GM19397 (cell line): ENCODE results near the gene ARID5B.
"Not testable (repeated sequence)": the region's sequence is repeated elsewhere in the genome, so short reads cannot be mapped to it uniquely, and the experiment has no call there.

Experiments
- ATAC-seq: cut with Tn5 transposase; IDR thresholded peaks from one replicate; pipeline ENCODE4 v1.9.1; 2021; ENCODE audit warnings: mild to moderate bottlenecking, moderate library complexity; ENCODE audit not compliant: unreplicated experiment

Gene ARID5B

DNA sequence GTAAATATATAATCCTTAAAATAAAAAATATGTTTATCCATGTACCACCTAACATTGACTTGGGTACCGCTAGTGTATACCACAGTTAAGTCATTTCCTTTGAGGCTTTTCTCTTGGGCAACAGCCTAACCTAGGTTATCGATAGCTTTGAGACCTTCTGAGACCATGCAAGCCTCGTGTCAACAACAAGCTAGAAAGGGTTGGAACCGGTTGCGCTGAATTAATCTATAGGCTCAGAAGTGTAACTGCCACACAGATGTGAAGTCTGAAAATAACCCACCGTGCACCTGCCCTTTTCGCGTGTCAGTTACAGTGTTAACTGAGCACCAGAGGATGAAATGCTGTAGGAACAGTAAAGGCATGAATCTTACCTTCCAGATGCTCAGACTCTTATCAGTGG is 59.8 kb downstream of the ARID5B start:
- ATAC-seq = peak; percentile 69

DNA sequence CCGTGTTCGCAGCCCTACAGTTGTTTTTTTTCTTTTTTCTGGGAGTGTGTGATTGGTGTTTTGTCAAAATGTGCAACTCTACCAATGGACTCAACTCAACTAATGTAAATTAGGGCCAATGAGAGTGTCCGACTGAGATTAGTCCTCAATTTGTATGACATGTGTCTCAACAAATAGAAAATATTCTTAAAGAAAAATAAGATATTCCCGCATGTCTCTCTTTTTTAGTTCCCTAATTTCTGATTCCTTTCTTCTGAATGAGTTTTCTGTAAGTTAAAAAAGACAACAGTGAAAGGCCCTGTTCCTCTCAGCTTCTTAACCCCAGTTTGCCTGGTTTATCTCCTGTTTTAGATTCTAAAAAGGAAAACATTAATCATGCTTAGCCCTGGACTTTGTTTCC is 61.5 kb downstream of the ARID5B start:
- no peak for ATAC-seq

DNA sequence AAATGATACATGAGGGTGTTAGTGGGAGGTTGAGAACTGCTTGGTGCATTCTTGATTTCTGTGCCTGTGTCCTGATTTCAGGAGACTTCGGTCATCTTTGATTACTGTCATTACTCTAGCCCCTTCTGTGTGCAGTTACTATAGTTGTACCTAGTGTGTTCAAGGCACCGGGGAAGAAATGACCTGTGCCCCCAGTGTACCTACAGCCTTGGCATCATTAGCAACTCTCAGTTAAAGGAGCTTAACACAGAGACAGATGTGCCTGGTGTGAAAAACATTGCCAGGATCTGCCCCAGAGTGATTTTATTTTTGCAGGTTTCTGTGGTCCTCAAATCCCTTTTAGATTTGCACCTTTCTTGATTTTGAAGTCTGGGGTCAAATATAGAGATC is 62.2 kb downstream of the ARID5B start:
- ATAC-seq = no peak

DNA sequence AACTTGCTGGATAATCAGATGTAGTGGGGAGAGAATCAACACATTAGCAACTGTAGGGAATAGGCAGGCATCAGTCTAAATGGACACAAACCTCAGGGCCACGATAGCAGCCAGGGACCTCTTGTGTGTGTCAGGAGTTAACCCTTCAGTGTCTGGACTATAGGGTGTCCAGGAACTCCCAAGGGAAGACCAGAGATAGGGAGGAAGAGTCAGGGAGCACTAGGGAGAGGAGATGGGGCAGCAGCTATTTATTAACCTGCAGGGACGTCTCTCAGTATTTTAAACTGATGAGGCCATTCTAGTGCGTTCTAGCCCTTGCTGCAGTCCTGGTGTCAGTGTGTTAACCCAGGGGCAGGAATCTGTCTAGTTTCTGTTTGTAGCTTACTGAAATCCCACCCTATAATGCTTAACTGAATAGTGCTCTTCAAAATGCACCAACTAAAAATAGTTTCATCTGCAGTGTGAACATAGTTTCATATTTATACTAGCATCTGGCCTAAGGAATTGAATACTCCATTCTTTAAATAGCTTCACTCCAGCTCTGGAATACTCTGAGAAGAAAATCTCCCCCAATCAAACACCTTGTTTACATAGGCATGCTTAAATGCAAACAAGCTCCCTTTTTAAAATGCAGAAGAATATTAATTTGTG is 62.7 kb downstream of the ARID5B start:
- no peak for ATAC-seq

DNA sequence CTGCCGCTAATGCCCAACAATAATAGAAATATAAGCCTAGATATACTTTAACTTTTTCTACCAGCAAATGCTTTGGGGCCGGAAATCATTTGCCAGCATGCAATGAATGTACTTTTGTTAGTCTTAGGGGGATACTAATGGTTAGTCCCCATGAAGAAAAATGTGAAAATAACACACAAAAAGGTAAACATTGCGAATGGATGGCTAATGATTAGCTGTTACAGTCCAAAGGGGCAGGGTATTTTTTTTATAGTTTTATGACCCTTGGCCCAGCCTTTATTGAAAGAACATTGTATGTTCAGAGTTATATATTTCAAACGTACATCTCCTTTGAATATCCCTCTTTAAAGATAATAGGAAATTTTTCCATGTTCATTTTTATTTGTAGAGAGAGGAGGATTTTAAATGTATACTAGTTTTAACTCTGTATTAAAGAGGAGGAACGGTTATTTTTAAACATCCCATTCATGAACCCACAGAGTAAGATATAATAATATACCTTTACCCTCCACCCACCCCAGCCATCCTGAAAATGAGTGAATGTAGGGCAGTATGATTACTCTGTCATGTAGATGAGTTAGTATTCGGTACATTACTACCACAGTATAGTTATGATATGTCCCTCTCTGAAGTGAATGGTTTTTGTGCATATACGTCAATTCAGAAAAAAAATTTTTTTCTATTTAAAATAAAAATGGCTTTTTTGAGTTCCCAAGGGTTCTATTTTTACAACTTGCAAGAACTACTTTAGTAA is 63.6 kb downstream of the ARID5B start:
- no peak for ATAC-seq

DNA sequence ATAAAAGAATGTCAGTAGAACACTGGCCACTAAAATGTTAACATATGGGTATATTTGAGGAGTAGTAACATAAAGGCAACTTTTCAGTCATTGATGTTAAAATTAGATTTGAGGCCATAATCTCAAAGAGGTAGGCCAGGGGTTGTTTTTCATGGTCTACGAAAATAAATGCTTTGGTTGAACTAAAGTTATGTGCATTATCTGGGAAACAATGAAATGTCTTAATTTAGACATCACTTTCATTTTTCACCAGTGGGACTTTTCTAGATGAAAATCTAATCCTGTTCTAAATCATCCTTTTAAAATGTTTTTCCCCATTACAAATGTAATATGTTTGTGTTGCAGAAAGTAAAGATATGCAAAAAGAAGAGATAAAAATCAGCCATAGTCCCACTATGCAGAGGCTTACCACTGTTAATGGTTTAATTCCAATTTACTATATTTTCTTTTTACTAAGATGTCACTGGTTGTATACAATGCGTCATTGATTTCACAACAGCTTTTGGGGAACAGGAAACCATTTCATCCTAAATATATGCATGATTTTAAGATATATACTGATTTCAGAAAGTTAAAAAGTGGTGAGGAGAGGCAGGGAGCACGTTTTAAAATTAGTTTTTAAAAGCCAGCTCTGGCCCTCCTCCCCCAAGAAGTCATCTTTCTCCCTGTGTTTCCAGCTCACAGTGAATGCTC is 64.3 kb downstream of the ARID5B start:
- ATAC-seq = no peak

DNA sequence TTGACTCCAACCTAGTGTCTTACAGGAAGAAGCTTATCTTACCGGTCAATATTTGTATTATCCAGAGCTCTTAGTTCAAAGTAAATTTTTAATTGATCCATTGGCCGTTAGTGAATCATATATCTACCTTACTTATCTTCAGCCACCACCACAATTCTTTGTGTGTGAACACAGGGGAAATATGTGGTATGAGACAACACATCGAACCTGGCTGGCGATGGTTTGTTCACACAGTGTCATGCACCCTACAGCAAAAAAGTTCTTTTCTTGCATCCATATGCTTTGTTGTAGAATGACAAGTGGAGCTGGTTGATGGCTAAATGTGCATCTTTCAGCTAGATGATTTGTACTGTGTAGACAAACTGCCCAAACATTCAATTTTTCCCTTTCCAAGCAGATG is 65.8 kb downstream of the ARID5B start:
- ATAC-seq = no peak

DNA sequence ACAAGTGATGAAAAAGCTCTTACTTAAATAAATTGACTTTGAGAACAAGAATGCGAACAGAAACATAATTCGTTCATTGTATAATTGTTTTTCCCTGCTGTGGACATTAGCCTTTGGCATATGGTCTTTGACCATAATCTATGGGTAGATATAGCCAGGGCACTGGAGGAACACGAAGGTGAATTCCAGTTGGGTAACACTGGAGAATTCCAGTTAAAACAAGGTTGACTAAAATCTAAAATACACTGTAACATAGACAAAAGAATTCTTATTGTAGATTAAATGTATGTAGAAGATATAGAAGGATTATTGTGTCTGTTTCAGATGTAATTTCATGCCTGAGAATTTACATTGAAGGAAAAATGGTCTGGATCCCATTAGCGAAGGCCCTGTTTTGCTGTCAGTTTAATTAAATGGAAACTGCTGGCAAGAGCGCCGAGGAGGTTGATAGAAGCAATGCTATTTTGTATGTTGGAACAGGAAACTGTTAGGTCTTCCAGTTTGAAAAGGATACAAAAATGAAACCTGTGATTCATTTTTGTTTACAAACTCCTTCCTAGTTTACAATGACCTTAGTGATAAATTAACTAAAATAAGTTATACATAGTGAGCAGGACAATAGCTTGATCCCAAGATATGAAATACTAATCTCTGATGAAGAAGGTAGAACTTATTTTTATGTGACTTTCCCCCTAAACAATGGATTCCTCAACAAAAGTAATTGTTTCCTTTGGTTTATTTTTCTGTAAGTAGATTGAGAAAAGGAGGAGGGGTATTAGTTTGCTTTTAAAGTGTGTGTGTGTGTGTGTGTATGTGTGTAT is 68.9 kb downstream of the ARID5B start:
- ATAC-seq = no peak

DNA sequence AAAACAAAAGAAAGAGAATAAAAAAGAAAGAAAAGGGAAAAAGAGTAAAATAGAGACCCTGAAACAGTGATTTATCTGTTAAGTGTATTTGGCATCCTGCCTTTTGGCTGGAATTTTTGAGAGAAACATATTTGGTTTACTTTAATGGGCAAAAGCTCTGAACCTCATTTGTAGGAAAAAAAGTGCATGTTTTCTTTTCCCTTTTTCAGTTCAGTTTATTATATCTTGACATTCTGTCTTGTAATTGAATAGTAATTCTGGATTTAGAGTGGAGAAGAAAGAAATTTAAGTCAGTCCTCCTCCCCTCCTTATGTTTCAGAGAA is 69.5 kb downstream of the ARID5B start:
- no peak for ATAC-seq

DNA sequence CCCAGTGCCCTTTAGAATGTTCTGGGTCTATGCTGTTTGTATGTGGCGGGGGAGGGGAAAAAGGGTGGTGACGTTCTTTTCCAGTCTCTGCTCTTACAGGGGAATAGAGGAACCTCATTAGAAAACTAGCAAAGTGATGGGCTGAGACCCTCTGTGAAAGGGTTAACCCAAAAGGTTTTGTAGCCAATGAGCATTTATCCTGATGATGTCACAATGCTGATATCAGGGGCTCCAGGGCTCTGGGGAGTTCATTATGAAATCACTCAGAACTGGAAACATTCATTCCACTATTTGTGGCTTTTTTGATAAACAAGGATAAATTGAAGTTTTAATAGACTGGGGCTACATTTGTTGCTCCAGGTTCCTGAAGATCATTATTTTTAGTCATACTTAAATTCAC is 71.7 kb downstream of the ARID5B start:
- no peak for ATAC-seq

DNA sequence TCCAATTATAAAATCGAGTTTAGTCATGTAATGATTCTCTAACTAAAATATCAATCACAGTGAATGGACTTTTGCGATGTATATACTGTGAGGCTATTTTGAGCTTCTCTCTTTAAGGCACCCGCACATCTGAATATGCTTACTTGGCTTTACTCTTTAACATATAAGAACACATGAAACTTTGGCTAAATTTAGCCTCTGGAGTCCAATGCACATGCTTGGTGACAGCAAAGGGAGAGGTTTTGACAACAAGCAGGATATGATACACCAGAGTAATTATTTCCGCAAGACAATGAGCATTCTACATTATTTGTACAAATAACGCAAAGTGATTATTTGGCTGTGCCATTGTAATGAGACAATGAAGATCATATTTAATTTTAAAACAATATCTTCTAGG is 72.4 kb downstream of the ARID5B start:
- no peak for ATAC-seq

DNA sequence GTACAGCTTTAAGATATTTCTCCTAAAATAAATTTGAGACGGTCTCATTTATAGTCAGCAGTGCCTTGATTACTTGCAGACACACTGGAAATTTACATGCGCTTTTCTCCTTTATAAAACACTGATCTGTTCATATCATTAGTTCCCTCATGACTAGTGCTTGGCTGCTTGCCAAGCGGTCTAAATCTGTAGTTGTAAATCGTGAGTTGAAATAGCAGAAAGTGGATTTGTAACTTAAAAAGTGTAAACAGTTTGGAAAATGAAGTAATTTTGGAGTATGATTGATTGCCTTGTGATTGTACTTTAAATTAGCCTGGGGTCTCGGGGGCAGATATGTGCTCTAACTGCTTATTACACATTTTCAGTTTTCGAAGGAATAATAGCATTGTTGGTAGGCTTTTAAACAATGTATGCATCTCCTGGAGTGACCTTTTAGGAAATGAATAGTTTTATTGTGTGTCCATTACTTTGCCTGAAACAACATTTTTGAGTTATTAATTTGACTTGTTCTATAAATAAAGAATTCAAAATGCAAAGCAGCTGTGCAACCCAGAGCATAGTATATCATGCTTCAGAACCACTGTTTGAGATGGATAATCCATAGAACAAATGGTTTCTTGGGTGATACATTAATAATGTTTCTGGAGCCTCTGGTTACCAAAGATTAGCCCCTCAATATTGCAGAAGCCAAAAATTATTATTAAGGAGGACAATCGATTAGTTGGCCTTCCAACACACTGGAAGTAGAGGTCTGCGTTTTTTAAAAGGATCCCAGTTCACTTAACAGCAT is 73.3 kb downstream of the ARID5B start:
- peak; percentile 20 for ATAC-seq

DNA sequence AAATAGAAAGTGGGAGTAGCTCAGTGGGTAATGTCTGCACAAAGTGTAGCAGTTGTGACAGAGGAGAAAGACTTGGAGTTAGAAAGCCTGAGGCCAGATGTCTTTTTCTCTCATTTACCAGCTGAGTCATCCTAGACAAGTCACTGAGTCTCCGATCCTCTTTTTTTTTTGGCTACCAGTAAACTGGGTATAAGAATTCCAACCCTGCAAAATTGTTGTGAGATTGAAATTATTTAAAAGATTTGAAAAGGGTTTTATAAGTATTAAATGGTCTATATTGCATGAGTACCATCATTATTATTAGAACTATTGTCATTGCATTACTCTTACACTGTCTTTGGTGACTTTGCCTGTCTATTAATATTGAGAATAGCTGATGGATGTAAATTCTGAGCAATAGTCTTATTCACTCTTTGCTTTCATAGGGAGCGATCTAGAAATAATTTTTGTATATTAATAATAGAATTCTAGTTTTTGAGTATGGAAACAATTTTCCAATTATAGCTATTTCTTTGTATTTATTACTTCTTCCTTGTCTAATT is 74.0 kb downstream of the ARID5B start:
- peak; percentile 68 for ATAC-seq

DNA sequence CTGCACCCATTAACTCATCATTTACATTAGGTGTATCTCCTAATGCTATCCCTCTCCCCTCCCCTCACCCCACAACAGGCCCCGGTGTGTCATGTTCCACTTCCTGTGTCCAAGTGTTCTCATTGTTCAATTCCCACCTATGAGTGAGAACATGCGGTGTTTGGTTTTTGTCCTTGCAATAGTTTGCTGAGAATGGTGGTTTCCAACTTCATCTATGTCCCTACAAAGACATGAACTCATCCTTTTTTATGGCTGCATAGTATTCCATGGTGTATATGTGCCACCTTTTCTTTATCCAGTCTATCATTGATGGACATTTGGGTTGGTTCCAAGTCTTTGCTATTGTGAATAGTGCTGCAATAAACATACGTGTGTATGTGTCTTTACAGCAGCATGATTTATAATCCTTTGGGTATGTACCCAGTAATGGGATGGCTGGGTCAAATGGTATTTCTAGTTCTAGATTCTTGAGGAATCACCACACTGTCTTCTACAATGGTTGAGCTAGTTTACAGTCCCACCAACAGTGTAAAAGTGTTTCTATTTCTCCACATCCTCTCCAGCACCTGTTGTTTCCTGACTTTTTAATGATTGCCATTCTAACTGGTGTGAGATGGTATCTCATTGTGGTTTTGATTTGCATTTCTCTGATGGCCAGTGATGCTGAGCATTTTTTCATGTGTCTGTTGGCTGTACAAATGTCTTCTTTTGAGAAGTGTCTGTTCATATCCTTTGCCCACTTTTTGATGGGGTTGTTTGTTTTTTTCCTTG is 75.6 kb downstream of the ARID5B start:
- ATAC-seq = not testable (repeated sequence)

DNA sequence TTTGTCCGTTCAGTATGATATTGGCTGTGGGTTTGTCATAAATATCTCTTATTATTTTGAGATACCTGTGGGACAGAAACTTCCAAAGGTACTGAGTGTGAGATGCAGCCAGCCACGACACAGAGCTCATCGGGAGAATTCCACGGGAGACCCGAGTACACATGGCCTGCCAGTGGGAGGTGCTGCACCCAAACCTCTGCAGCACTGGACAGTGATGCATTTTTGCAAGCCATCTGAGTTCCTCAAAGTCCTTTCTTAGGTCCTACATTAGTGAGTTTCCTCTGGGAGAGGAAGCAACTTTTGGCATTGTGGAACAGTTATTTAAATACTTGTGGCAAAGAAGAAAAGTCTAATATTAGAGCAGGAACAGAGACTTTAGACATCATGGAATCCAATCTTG is 77.5 kb downstream of the ARID5B start:
- no peak for ATAC-seq

DNA sequence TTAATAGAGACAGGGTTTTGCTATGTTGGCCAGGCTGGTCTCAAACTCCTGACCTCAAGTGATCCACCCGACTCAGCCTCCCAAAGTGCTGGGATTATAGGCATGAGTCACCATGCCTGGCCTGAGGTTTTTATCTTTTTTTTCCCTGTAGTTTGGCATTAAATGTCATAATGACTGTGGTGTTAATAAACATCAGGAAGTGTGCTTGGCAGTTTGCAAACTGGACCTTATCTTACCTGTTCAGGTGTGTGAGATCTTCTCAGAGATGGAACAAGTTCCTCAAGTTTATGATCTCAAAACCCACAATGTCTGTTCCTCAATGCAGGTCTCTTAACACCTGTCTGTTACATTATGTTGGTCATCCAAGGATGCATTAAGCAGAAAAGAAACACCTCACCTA is 80.0 kb downstream of the ARID5B start:
- ATAC-seq = no peak

DNA sequence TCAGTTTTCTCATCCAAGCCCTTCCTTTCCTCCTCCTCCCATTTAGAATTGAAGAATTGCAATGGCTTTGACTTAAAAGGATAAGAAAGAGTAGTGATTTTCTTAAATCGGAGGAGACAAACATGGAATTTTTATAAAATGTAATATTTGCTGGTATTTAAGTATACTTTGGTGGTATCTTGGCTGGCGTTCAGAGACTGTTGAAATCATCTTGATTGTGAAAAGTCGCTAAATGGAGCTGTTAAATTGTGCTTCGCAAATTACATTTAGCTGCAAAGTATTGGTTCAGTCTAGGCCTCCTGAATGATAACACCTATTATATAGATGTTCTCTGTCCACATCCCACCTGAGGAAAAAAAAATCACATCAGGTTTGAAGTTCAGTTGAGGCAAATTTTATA is 81.8 kb downstream of the ARID5B start:
- ATAC-seq = no peak

DNA sequence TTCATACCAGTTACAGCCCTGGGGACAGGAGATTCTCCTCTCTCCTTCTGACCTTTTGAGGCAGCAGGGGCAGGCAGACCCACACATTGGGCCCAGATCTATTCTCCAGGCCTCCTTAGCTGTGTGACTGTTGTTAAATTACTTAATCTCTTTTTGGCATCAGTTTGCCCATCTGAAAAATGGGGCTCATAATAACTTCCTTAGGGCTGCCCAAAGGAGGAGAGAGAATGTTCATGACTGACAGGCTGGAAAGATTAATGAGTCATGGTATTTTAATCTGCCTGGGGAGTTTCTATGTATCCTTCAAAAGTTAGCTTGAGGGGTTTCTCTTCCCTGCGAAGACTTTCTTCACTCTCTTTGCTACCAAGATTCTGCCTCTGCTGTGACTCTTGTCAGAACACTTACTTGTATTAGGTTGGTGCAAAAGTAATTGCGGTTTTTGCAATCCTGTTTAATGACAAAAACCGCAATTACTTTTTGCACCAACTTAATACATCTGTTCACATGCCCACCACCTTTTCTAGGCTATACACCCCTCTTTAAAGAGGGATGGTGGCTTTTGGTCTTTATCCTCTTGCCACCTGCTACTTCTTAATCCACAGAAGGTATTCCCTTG is 83.4 kb downstream of the ARID5B start:
- ATAC-seq = no peak

DNA sequence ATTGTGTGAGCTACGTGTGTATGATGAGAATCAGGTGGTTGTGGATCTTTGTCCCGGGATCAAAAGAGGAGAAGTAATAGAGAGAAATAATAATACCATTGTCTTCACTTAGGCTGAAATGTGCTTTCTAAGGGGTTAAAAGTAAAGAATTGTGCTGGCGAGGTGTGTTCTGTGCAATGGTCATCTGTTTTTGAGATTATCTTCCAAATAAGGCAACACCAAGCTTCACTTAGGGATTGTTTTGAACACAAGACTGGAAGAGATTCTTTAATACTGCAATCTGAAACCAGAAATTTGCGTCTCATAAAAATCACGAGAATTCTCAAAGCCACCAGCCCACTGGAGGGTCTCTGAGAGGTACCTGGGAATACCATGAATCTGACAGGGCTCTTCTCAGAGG is 84.2 kb downstream of the ARID5B start:
- ATAC-seq = no peak
